Stimulated activated CD8-positive, alpha-beta memory T cell treated with anti-CD3 and anti-CD28 coated beads, Interleukin-12 subunit alpha, Interleukin-12 subunit beta, amount 100 ng/mL, for 24 hours (primary cell): Measurements from ENCODE around the gene ASPN.

ENCODE experiments used
- DNase-seq: peaks from one replicate; pipeline ENCODE4 v3.0.0-alpha.2; 2020; ENCODE audit errors: extremely low read depth

The ASPN gene

DNA sequence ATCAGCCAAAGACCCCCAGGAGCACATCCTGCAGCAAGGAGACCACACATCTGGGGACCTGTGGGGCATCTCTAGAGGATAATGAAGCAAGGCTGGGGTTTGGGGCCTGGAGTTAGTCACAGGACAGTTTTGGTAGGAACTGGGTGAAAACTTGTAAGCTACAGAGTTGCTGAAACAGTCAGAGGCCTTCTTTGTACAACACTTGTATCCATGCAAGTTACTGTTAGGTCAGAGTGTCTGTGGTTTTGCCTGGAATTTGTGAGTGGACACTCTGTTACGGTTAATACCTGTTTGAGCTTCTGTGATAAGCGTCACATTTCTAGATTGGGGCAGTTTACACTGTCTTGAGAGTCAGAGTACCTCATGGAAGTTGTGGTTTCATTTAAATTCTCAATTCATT is 22.6 kb upstream of the ASPN start:
- no peak for DNase-seq

DNA sequence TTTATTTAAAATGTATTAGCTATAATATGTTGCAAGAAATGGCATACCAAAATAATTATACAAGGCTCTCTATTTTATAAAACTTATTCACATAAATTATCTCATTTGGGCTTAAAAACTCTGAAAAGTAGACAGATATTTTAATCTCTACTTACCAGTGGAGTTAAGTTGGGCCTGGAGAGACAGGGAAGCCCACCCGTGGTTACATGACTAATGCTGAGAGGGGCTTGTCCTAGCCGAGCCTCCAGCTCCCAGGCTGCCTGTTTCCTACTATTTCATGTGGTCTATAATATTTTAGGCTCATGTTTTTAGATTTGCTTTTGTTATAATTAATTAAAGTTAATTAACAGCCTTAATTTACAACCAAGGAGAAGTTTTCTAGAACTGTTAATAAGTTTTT is 20.9 kb upstream of the ASPN start:
- no peak for DNase-seq

DNA sequence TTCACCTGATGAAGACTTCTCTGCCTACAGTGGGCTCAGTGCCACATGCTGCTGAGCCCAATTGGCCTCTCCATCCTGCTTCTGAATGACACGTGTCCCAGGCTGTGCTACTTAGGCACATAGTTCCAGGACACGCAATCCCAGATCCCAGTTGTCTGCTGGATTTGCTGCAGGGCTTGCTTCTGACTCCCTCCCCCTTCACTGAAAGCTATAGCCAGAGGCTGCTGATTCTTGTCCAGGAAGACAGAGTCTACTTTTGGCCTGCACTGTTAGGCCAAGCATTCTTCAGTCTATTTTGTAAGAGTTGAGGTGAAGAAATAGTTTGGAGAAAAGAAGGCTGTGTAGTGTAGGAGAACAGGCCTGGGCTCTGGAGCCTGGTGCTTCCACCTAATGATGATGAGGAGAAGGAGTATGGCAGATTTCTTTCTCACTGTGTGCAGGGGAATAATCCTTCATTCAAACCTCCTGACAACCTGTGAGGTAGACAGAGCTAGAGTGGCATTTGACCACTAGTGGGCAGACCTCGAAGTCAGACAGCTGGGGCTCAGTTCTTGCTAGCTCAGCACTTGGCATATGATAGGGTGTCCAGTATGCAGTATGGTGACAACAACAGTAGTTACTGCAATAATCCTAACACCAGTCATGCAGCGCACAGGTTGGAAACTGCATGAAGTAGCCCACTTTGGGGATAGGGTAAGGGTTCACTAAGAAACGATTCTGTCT is 19.5 kb upstream of the ASPN start:
- no peak for DNase-seq

DNA sequence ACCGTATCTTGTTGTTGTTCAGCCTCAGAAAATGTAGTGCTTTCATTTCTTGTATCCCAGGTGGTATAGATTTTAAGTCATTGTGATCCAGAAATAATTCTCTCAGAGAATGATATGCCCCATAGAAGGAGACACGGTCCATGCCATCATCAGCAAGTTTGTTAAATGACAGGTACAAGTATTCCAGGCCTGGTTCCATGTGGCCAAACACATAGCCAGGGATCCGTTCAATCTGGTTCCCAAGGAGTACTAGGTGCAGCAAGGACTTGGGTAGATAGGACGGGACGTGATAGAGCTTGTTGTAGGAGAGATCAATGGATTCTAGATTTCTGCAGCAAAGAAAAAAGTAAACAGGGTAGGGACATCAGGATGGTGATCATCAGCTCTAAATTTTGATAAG is 18.4 kb upstream of the ASPN start:
- DNase-seq = no peak

DNA sequence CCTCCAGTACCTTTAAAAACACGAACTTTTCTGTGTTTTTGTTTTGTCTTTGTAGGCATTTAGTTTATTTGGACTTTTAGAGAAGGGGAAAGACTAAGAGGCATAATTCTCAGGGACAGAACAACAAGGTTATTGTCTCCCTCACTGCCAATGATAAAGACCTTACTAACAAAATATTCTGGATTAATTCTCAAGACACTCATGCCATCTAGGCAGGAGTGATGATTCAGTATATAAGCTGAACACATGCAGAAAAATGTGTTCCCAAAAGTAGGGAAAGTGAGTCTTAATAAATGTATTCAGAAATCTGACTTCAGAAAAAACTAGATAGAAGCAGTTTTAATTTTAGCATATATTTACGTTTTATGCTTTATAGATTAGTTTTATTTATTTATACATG is 17.4 kb upstream of the ASPN start:
- no peak for DNase-seq

DNA sequence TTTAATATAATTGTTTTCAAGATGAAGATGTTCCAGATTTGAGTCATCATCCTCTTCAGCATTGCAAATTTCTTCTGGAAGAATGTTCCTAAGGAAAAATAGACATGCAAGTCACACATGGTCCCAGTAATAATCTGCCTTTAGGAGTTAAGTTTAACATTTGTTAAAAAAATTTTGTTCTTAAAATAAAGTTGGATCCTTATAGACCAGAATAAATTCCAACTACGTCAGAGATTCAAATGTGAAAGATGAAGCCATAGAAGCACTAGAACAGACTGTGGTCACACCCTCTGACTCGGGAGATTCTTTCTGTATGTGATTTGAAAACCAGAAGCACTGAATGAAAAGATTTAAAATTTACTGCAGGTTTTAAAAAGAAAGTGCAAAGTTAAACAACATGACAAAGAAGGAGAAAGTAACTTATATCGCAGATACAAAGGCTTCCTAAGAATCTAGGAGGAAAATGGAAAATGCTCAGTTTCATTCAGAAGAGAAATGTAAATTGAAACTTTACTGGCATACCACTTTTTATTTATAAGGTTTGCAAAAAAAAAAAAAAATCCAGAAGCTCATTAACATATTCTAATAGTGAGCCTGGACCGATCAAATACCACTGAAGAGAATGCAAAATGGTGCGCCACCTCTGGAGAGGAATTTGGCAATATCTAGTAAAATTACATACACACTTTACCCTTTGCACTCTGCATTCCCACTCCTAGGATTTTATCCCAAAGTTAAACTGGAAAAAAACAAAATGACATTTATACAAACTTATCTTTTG is 14.3 kb upstream of the ASPN start:
- no peak for DNase-seq

DNA sequence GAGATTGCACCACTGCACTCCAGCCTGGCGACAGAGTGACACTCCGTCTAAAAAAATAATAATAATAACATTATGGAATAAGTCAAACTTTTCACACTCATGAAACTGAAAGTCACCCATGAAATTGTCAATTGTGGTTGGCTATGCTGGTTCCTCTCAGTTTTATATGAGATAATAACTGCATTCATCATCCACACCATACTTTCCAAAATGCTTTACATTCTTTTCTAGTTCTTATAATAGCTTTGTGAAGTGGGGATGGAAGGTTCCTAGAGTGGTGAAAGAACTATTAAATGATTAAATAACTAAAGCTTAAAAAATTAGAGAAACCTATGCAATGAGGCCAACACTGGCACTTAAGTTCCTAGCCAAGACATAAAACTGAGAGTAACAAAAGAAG is 12.6 kb upstream of the ASPN start:
- no peak for DNase-seq

DNA sequence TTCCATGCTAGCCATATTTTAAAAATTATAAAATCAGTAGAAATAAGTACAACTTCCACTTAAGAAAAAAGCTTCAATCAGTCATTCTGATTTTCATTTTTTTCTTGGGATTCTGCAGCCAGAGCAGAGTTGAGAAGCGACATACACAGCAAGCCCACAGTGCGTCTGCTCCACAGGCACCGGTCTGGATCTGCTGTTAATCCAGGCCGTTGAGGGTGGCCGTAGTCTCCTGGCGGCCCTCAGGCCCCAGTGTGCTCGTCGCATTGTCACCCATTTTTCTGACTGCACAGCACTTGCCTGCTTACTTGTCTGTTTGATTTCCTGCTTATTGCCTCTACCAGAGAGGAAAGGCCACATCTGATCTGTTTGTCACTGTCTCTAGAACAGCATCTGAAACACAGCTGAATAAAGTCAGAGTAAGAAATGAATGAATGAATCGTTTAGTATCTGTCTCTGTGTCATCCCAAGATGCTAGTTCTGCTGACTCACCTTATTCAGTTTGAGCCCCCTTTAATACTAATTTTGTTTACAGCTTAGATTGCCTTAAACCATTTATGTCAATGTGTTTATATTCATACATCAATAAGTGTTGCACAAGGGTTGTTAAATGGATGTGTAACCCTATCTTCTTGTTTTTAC is 11.6 kb upstream of the ASPN start:
- DNase-seq = no peak

DNA sequence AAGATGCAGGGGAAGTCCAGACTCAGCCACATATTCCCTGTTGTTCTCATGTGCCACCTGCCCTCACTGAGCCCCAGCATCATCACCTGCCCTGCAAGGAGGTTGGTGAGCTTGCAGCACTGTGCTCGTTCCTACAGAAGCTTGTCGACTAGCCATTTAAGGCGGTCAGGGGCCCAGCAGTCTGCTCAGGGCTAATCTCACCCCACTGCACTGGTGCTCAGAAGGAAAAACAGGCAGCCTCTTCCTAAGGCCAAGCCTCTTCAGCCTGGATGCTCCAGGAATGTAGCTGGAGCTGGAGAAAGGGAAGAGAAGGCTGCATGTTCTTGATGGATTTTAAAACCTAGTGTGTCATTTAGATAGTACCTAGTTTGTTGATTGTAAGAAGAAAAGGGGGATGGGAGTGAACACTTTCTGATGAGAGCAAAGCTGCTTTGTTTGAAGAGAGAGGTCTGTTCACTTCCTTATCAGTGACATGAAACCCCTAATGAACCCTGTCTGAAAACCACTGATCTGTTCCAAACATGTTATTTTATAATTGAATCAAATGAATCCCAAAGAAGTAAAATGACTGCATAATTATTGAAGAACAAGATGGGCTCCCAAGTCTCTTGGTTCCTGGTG is 10.6 kb upstream of the ASPN start:
- no peak for DNase-seq

DNA sequence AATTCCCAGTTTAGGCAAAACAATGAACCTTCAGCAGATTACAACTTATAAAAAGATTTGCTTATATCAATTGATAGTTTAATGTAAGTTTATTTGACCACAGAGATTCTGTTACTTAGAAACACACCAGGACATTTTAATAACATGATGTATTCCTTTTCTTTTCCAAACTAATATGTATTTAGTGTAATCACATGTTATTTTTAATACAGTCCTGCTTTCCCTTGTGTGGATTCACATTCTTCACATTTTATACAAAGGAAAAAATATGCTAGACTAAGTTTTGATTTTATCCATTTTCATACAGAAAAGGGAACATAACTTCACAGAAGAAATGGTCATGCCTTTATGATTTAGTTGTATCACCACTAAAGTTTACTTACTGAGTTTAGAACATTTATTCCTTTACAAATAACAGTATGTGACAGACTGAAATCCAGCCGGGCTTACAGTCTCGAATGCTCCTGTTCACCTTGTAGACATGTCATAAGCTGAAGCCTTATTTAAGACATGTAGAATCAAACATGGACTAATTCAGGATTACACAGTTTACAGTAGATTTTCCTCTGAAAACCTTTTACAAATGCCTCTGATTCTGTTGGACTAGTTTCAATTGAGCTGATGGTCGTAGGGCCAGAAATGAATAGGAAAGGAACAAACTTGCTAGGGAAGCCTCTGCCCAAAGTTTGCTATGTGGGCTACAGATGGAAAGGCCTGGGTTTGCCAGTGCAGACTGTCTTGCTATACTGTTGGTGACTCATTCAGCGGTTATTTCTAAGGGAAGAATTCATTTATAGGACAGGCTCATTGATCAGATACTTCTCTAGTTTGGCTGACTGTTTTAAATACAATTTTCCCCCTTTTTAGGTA is 6.6 kb upstream of the ASPN start:
- DNase-seq = no peak

DNA sequence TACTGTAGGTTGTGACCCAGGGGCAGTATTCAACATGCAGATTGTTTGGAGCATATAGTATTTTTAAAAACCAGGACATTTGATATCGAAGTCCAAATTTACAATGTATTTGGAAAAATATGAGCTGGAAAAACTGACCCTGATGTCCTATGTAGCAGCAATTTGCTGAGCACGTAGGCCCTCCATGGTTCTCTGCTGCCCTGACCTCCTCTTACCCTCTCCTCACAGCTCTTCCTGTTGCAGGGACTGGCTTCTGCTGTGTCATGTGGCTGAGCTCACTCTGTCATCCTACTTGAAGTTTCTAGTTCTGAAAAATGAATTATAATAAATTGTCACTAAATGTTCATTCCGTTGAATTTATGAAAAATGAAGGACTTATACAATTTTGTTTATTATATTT is 4.1 kb upstream of the ASPN start:
- DNase-seq = no peak

DNA sequence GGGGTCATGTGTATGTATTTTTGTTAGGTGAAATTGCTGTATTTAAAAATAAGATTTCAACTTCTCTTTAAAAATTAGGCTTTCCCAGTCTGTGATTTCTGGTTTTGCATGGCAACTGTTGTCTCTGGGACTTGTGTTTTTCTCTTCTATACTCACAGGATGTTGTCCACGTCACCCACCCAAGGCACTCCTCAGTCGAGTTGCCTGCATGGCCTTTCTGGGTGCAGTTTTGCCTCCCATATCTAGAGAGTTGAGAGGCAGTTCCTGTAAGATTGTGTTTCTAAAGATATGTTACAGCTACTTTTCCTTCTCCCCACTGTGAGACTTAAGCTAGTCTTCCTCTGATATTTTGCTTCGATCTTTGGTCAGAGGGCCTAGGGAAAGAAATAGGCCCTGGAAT is 2.3 kb upstream of the ASPN start:
- DNase-seq = no peak

DNA sequence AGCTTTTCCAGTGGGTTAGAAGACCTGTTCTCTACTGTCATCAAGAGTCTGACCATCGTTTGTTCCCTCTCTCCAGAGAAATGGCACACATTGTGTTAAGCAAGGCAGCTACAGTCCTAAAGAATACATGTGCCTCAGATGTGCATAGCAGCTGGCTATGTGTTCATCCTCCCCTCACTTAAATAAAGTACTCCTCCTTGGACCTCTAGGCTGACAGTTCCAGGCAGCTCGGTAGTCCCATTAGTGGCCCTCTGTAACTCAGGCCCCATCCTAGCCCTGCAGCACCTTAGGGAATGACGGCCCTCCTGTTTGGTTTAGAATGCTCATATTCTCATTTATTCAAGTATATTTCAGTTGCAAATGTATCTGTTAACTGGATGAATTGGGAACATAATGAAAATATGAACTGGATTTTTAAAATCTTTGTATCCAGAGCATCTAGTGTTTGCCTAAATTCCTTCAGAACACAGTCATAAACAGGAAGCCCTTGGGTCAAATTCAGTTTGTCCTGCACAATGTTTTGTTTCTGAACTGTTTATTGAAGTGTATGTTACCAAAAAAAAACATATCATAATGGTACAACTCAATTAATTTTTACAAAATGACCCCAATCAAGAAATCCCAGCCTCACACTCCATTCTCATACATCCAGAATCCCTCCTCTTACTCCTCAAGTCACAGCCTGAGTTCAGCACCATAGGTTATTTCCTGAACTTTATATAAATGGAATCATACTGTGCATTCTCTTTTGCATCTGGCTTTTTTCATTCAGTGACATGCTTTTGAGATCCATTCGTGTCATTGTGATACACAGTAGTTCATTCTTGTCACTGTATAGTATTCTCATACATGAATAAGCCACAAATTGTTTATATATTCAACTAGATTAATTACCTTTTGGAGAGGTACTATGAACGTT is 1.6 kb upstream of the ASPN start:
- DNase-seq = no peak

DNA sequence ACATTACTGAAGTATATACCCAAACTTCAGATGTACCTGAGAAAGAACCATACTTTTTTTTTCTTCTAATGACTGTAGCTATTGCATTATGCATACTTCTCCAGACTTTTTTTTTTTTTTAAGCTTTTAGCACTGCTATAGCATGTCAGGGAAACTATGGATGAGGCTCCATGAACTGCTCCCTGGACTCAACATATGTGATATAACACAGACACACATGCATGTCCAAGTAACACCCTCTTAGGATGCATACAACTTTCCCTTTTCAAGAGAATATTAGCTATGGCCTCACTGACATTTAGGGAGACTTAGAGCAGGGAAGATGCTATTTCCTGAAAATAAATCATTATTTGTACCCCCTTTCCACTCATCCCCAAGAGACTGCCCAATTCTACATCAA is 499 bp upstream of the ASPN start:
- no peak for DNase-seq

DNA sequence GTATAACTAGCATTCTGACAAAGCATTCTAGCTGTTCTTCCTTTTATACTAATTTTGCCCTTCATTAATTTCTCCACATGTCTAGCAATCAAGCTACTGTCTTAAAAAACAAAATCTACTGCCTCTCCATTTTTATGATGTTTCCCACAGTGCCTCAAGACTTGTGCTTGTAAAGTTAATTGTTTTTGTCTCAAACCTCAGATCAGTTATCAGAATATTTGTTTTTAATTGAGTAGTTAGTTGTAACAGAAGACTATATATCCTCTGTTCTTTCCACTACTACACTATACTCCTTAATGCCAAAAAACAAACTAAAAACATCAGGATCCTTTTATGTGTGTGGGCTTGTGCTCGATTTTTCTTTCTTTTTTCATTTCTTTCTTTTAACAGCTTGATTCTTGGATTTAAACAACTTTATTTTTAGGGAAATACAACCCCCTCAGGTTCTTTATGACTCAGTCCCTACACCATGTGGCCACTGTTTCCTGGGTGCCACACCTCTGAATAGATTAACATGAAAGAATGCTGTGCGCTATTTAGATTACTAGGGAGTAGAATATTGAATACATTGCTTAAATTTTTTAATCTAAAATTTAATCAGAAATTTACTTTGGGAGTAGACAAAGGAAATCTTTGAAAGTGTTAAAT is 1.2 kb downstream of the ASPN start:
- DNase-seq = no peak

DNA sequence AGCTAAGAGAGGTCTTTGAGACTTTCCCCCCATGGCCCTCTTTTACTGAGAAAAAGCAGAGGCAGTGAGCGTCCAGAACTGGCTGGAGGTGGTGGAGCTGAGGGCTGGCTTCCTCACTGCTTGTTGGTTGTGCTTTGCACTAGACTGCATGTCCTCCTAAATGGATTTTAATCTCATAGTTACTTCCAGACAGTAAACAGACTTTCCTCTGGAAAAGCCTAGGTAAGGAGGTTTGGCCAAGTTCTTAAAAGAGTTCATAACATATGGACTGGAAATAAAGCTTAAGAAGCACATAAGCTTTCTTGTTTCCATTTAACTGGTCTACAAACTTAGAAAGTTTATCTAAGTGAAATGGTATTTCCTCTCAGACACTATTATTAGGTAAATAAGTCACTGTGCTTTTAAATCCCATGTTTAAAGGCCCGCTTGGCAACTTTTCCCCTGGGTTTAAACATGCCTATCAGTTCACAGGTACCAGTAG is 2.0 kb downstream of the ASPN start:
- DNase-seq = no peak

DNA sequence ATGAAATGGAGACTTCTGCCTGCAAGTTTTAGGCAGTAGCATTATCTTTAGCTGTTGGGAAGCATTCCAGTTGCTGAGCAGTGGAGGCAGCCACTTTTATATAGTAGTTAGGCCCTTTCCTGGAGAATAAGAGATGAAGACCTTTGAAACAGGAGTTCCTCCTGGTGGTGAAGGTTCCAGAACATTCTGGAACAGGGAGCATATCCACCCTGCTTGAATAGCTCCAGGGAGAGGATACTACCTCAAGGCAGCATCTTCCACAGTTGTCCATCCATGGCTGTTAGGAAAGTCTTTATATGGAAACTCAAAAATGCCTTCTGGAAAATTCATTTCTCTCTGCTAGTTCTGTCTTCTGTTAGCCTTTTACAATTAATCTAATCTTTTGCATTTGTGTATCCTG is 3.0 kb downstream of the ASPN start:
- no peak for DNase-seq

DNA sequence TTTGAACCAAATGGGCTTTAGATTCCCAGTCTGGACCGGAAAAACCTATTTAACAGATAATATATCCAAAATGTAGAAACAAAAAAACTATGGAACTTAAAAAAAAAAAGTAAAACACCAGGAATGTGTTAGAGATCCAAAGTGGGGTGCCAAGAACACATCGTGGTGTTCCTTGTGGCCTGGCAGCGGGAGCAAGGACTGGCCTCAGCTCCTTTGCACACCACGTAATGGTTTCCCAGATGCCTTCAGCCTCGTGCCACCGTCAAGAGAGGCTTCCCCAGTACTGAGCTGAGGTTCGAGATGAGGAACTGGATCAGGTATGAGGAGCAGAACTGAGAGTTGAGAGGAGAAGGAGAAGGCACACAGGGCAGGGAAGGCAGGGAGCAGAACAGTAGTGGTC is 3.5 kb downstream of the ASPN start:
- no peak for DNase-seq

DNA sequence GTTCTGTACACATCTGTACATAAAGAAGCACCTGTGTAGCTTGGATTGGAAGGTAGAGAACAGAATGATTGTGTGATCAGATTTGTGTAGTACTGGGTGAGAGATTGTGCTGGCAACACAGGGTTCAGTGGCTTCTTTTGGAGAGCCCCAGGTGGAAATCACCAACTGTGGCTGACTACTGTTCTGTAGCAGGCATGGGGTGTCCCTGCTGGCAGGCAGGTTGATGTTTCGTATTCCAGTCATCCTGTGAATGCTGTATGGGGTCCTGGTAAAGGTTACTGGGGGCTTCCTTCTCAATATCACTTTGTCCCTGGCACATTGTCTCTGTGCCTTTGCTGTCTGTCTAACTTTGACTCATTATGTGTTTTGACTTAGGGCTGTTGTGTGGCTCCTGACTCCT is 5.3 kb downstream of the ASPN start:
- DNase-seq = no peak

DNA sequence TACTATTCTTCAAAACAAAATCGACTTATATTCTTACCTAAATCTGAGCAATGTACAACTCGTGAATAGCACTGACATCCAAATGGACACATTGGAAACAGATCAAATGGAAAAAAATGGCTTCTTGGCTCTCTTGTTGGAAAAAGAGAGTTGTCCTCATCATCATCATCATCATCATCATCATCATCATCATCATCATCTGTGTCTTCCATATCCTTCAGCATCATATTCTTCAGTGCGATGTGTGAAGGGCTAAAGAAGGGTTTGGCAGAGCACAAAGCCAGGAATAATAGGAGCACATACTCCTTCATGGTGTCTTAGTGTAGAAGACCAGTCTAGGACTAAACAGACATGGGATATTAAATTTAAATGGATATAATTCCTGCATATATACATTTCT is 7.7 kb downstream of the ASPN start:
- no peak for DNase-seq
